GM18870 (cell line): ENCODE measurements around the gene PRDM16.

ENCODE experiments used
- ATAC-seq: cut with Tn5 transposase; IDR thresholded peaks from one replicate; pipeline ENCODE4 v1.9.1; 2021; ENCODE audit warnings: moderate library complexity; ENCODE audit not compliant: unreplicated experiment

Gene PRDM16

GRCh38 chr1:3463891-3464648 is 395.1 kb downstream of the PRDM16 start:
- ATAC-seq: no peak

- no peak for ATAC-seq
These were observed 395.6 kb downstream of the PRDM16 start for GRCh38 chr1:3464649-3465025.

- ATAC-seq: no peak
These were observed 396.3 kb downstream of the PRDM16 start for GRCh38 chr1:3465091-3465934.

- ATAC-seq: no peak
These were observed 396.9 kb downstream of the PRDM16 start for GRCh38 chr1:3465935-3466321.

GRCh38 chr1:3466366-3467075 is 397.5 kb downstream of the PRDM16 start:
- ATAC-seq: no peak

GRCh38 chr1:3467096-3468036 is 398.4 kb downstream of the PRDM16 start:
- ATAC-seq: no peak

- ATAC-seq: no peak
These were observed 399.5 kb downstream of the PRDM16 start for GRCh38 chr1:3468236-3469103.

- no peak for ATAC-seq
These were observed 400.3 kb downstream of the PRDM16 start for GRCh38 chr1:3469104-3469848.

GRCh38 chr1:3469849-3470649 is 401.0 kb downstream of the PRDM16 start:
- no peak for ATAC-seq

- no peak for ATAC-seq
These were observed 401.8 kb downstream of the PRDM16 start for GRCh38 chr1:3470650-3471355.

- no peak for ATAC-seq
These were observed 402.5 kb downstream of the PRDM16 start for GRCh38 chr1:3471356-3472087.

- ATAC-seq: no peak
These were observed 403.3 kb downstream of the PRDM16 start for GRCh38 chr1:3472088-3472850.

GRCh38 chr1:3472906-3473305 is 403.9 kb downstream of the PRDM16 start:
- no peak for ATAC-seq

GRCh38 chr1:3473381-3473844 is 404.4 kb downstream of the PRDM16 start:
- no peak for ATAC-seq

- ATAC-seq: no peak
These were observed 405.0 kb downstream of the PRDM16 start for GRCh38 chr1:3474016-3474415.

- no peak for ATAC-seq
These were observed 405.4 kb downstream of the PRDM16 start for GRCh38 chr1:3474421-3474820.
